ENCODE data around the gene TOR2A. TPM values are rescaled to one million over a fixed set of nuclear protein-coding genes. Genes with fewer than 3 reads are reported as not detected.

Gene TOR2A
- total RNA-seq, 1 experiment from 2014 or later = 14.4 TPM

- Mint-ChIP-seq H3K9me3 (peaks cover under 1% of the 10 kb centered on the region; the same call in 1 of the 2 replicates), H3K4me3 (no peak overlapping the region), H3K27me3 (ENCODE audit: low read depth) (no peaks in the 10 kb centered on the region), H3K4me1 (no peaks in the 10 kb centered on the region), H3K36me3 (peaks cover 28% of the 10 kb centered on the region), H3K27ac (no peak overlapping the region)
- ATAC-seq (no peak), DNase-seq (ENCODE audit: low spot score) (no peak)
- CTCF ChIA-PET = interaction anchor here (0.8 to 1.2 kb wide), 2 partner anchors 50 to 181 kb away, joined by 4 read pairs; partner anchors contain the start of gene TOR2A
- TF ChIP-seq SP1 (CRISPR knock-in tag; conservative IDR thresholded peaks at IDR 0.05) = no peak
- TF ChIP-seq FOXJ3 (CRISPR knock-in tag; IDR thresholded peaks at IDR 0.05; ENCODE audit: borderline replicate concordance) = no peak
- TF ChIP-seq PREB (CRISPR knock-in tag; IDR thresholded peaks at IDR 0.05; ENCODE audit: borderline replicate concordance) = no peak
- no peak for TF ChIP-seq CREM (CRISPR knock-in tag; IDR thresholded peaks at IDR 0.05)
- no peak for TF ChIP-seq ESRRA (CRISPR knock-in tag; IDR thresholded peaks at IDR 0.05; ENCODE audit: borderline replicate concordance)
- TF ChIP-seq ZNF423 (CRISPR knock-in tag; IDR thresholded peaks at IDR 0.05) = no peak
- no peak for TF ChIP-seq PRRX2 (CRISPR knock-in tag; IDR thresholded peaks at IDR 0.05)
- TF ChIP-seq JAZF1 (CRISPR knock-in tag; IDR thresholded peaks at IDR 0.05) = no peak
- TF ChIP-seq HMGA2 (CRISPR knock-in tag; IDR thresholded peaks at IDR 0.05) = no peak
- TF ChIP-seq TP53 (CRISPR knock-in tag; IDR thresholded peaks at IDR 0.05) = no peak
- no peak for TF ChIP-seq GRHL2 (CRISPR knock-in tag; IDR thresholded peaks at IDR 0.05; ENCODE audit: insufficient replicate concordance, severe bottlenecking)
- TF ChIP-seq E2F1 (CRISPR knock-in tag; IDR thresholded peaks at IDR 0.05) = no peak
- TF ChIP-seq ZNF281 (CRISPR knock-in tag; IDR thresholded peaks at IDR 0.05) = no peak
- no peak for TF ChIP-seq ZNF138 (CRISPR knock-in tag; conservative IDR thresholded peaks at IDR 0.05)
- POLR2A ChIA-PET = no interaction called here
Observed at GRCh38 chr9:127684576-127684975, 50.5 kb downstream of the TOR2A start.

GRCh38 chr9:127683723-127684122 lies 51.4 kb downstream of the TOR2A start:
- ChIA-PET POLR2A (no interaction called here), CTCF (interaction anchor here (0.8 kb wide), 1 partner anchor 180 kb away, joined by 4 read pairs; no protein-coding TSS in a partner anchor)
- Mint-ChIP-seq H3K27me3 (ENCODE audit: low read depth) (no peaks in the 10 kb centered on the region), H3K9me3 (no peaks in the 10 kb centered on the region), H3K4me1 (no peaks in the 10 kb centered on the region), H3K27ac (no peak overlapping the region), H3K4me3 (no peak overlapping the region), H3K36me3 (peaks cover 20% of the 10 kb centered on the region; the same call in 1 of the 2 replicates)
- no peak for DNase-seq (ENCODE audit: low spot score)
- ATAC-seq = no peak
- no peak for TF ChIP-seq FOXJ3 (CRISPR knock-in tag; IDR thresholded peaks at IDR 0.05; ENCODE audit: borderline replicate concordance)
- TF ChIP-seq GRHL2 (CRISPR knock-in tag; IDR thresholded peaks at IDR 0.05; ENCODE audit: insufficient replicate concordance, severe bottlenecking) = no peak
- TF ChIP-seq ATF2 (CRISPR knock-in tag; IDR thresholded peaks at IDR 0.05; ENCODE audit: borderline replicate concordance, low read depth) = no peak
- no peak for TF ChIP-seq ZNF138 (CRISPR knock-in tag; conservative IDR thresholded peaks at IDR 0.05)
- no peak for TF ChIP-seq GABPB1 (CRISPR knock-in tag; IDR thresholded peaks at IDR 0.05)
- no peak for TF ChIP-seq ZNF317 (CRISPR knock-in tag; IDR thresholded peaks at IDR 0.05; ENCODE audit: borderline replicate concordance, low read depth)
- no peak for TF ChIP-seq OVOL2 (CRISPR knock-in tag; IDR thresholded peaks at IDR 0.05; ENCODE audit: borderline replicate concordance)
- TF ChIP-seq HMGXB4 (CRISPR knock-in tag; IDR thresholded peaks at IDR 0.05) = no peak
- no peak for TF ChIP-seq E2F5 (CRISPR knock-in tag; IDR thresholded peaks at IDR 0.05)
- TF ChIP-seq ERG (CRISPR knock-in tag; IDR thresholded peaks at IDR 0.05) = no peak
